NCI-H69 (cell line): ENCODE measurements around the gene DEFB131A.
"Not testable (repeated sequence)": the region's sequence is repeated elsewhere in the genome, so short reads cannot be mapped to it uniquely, and the experiment has no call there.

Experiments
- DNase-seq: peaks from one replicate; lab custom pipeline; 2025; lab: John Stamatoyannopoulos, UW

DEFB131A gene

DNA sequence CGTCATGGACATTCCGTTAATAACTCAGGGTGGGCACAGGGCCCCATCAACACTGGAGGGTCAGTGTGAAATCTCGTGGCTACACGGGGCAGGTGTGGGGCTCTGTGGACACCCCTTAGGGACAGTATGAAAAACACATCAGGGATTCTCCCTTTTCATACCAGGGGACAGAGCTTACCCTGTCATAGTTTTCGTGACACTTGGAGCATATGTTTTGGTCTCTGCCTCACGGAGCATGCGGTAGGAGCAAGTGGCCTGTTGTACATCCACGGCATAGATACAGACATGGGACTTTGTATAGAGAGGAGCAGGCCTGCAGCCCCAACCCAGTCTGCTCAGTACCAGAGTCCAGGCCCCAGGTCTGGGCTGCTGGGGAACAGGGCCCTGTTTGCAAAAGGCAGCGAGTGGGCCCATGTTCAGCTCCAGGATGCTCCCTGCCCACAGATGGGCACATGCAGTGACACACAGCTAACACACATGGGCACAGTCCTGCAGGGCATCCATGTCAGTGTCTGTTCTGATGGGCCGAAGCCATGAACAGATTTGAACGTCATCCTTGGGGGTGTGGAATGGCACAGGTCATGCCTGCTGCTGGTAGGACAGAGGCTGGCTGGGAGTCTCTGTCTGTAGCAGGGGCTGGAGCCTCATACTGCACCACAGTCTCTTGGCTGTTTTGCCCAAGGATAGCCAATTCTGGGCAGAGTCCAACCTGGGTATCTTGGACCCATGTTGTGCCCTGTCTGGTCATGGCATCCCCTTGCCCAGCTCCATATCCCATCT lies 50.2 kb downstream of the DEFB131A start:
- DNase-seq: not testable (repeated sequence)

GRCh38 chr4:9495443-9495842 lies 51.2 kb downstream of the DEFB131A start:
- peak; percentile 9 for DNase-seq

- not testable (repeated sequence) for DNase-seq
These were observed 53.6 kb downstream of the DEFB131A start for GRCh38 chr4:9497575-9498467.

GRCh38 chr4:9498468-9499040 lies 54.3 kb downstream of the DEFB131A start:
- not testable (repeated sequence) for DNase-seq

DNA sequence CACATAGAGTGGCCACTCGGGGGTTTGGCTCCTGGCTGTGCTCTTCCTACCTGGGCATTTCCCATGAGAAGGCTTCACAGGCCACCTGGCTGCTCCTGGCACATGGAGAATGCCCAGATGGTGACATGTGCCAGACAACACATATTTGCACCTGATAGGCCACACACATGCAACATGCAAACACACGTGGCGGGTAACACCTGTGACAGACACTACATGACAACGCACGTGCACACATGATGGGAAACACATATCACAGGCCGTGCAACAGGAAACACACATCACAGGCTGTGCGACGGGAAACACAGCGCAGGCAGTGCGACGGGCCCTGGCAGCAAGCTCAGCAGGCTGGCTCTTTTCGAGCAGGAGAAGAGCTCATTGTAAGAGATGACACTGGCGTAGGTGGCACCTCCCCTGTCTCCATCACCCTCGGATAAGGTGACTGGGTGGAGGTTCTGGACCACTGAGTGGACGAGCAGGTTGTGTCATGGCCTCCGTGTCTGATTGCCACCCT lies 55.8 kb downstream of the DEFB131A start:
- DNase-seq: not testable (repeated sequence)
